GM12801 (cell line): ENCODE data around the gene FOXO4.

ENCODE experiments used
- CTCF ChIP-seq: IDR thresholded peaks from one replicate; pipeline ENCODE4 v1.5.1; 2011; ENCODE audit warnings: control low read depth; ENCODE audit not compliant: insufficient read length; ENCODE audit errors: extremely low read depth

Gene FOXO4

GRCh38 chrX:71068044-71068918, 27.4 kb upstream of the FOXO4 start, which contains the start of gene SNX12:
SNX12 (minus strand) TSS chrX:71068334; CDS start chrX:71068306, 28 bp downstream.
- TF ChIP-seq CTCF = no peak

- TF ChIP-seq CTCF = no peak
These were observed 25.1 kb upstream of the FOXO4 start for GRCh38 chrX:71070531-71070930.

- TF ChIP-seq CTCF = no peak
These were observed 14.1 kb upstream of the FOXO4 start for GRCh38 chrX:71081330-71082123.

- TF ChIP-seq CTCF = no peak
These were observed 13.5 kb upstream of the FOXO4 start for GRCh38 chrX:71082124-71082647.

- no peak for TF ChIP-seq CTCF
These were observed 12.8 kb upstream of the FOXO4 start for GRCh38 chrX:71082822-71083221.

GRCh38 chrX:71085900-71086299, 9.8 kb upstream of the FOXO4 start:
- TF ChIP-seq CTCF = no peak

GRCh38 chrX:71091263-71091662, 4.4 kb upstream of the FOXO4 start:
- no peak for TF ChIP-seq CTCF
